GM12878 (cell line): ENCODE data around the gene PTPN5. TPM values are rescaled to one million over a fixed set of nuclear protein-coding genes. Genes with fewer than 3 reads are reported as not detected.

Experiments used
- CHD1 ChIP-seq: IDR thresholded peaks from 2 replicates; pipeline ENCODE4 v1.6.1; 2012; ENCODE audit warnings: low read depth, low read length, improper control_type of control experiment
- CHD4 ChIP-seq: fragments of 200-600 bp; sonication (generic); IDR thresholded peaks from 2 replicates; pipeline ENCODE4 v1.6.1; 2016; ENCODE audit warnings: mild to moderate bottlenecking
- EED ChIP-seq: sonication (generic); IDR thresholded peaks from 2 replicates; pipeline ENCODE4 v1.6.1; 2016; ENCODE audit warnings: antibody characterized with exemption, low read depth
- IRF3 ChIP-seq: fragments of 450-650 bp; IDR thresholded peaks from 2 replicates; pipeline ENCODE4 v1.6.1; 2014; ENCODE audit warnings: mild to moderate bottlenecking
- MAX ChIP-seq: IDR thresholded peaks from 2 replicates; pipeline ENCODE4 v1.6.1; 2012; ENCODE audit warnings: low read depth, low read length, improper control_type of control experiment
- MYC ChIP-seq: IDR thresholded peaks from 2 replicates; pipeline ENCODE4 v1.6.1; 2011; ENCODE audit warnings: mild to moderate bottlenecking, low read length, moderate library complexity, inconsistent platforms; ENCODE audit not compliant: insufficient read depth, insufficient replicate concordance, insufficient read length, severe bottlenecking
- NFYB ChIP-seq: IDR thresholded peaks from 2 replicates; pipeline ENCODE4 v1.6.1; 2011; ENCODE audit warnings: low read depth, mild to moderate bottlenecking, low read length, improper control_type of control experiment, moderate library complexity; ENCODE audit not compliant: insufficient read depth
- POU2F2 ChIP-seq: IDR thresholded peaks from 3 replicates; pipeline ENCODE4 v1.6.1; 2011; ENCODE audit warnings: low read depth, mild to moderate bottlenecking, low read length, borderline replicate concordance
- SMARCA5 ChIP-seq: fragments of 450-650 bp; IDR thresholded peaks from 2 replicates; pipeline ENCODE4 v1.6.1; 2017; ENCODE audit warnings: mild to moderate bottlenecking
- SPI1 ChIP-seq: IDR thresholded peaks from 2 replicates; pipeline ENCODE4 v1.6.1; 2011; ENCODE audit warnings: low read depth, mild to moderate bottlenecking, low read length, moderate library complexity, borderline replicate concordance; ENCODE audit not compliant: insufficient read depth
- SUZ12 ChIP-seq: fragments of 200-600 bp; sonication (generic); IDR thresholded peaks from one replicate; pipeline ENCODE4 v1.6.1; 2018; ENCODE audit warnings: antibody characterized with exemption, mild to moderate bottlenecking; ENCODE audit not compliant: unreplicated experiment
- TBL1XR1 ChIP-seq: IDR thresholded peaks from 2 replicates; pipeline ENCODE4 v1.6.1; 2012; ENCODE audit warnings: low read depth, low read length, improper control_type of control experiment
- YBX1 ChIP-seq: fragments of 450-650 bp; IDR thresholded peaks from 2 replicates; pipeline ENCODE4 v1.6.1; 2016; ENCODE audit warnings: antibody characterized with exemption
- polyA plus RNA-seq, 11 experiments: library from polyadenylated mRNA; depleted of rRNA in 4 of 11; unstranded in 6 of 11; stranded (reverse) in 5 of 11; fragments of >200 nt; fragmentation: Nextera tagmentation in 4 of 11; fragmentation: Illumina TruSeq in 1 of 11; extraction: Ambion mirVana in 4 of 11; extraction: Trizol in 1 of 11; gene quantifications; 1 replicate in 1 of 11; 2 replicates in 10 of 11; pipeline versions ENCODE4 v1.2.1 to v1.2.3, GENCODE V29; 2011 to 2016; ENCODE audit warnings: inconsistent platforms in 2 of 11, missing spikeins in 2 of 11, low read depth in 1 of 11
- total RNA-seq, 4 experiments: library from RNA; depleted of rRNA in 3 of 4; stranded (reverse); fragments of >200 nt in 3 of 4; fragmentation: Illumina TruSeq in 1 of 4; extraction: Trizol in 1 of 4; gene quantifications; 2 replicates each; pipeline versions ENCODE4 v1.2.1 to v1.2.3, GENCODE V29; 2013 to 2021
- TF ChIP-seq, protein P1 (sequence below): fragments of 450-650 bp; IDR thresholded peaks from 2 replicates; pipeline ENCODE4 v1.6.1; 2017; ENCODE audit warnings: low read depth, mild to moderate bottlenecking, moderate library complexity

PTPN5 gene
- total and polyA plus RNA-seq, 10 of the 15 experiments (the other 5 are each of a cell fraction or from before 2014, with no cell fraction given), result 0.04 to 0.06 (median 0.05) TPM; not detected in 7

DNA sequence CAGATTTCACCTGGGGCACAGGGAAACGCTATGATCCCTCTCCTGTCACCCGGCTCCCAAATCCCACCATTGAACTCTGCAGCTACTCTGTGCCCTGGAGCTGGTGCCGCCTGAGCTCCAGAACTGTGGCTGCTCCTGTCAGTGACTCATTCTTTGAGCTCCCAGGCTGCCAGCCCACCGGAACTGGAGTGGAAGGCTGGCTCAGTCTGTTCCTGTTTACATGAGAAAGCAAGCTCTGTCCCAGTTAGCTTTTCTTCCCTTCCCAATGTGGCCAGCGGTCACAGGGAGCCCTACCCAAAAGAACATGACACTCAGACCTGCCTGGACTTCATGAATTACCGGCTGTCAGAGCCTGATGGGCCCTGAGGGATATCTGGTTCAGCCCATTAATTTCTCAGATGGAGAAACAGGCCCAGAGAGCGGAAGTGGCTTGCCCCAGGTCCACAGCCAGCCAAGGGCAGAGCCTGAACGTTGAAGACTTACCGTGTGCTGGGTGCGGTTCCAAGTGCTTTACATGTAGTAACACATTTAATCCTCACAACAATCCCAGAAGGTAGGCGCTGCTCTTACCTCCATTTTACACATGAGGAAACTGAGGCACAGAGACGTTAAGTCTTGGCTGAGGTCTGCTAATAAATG lies 41.8 kb downstream of the PTPN5 start (continued):
- TF ChIP-seq IRF3 (no peak), SUZ12 (no peak), YBX1 (no peak), MYC (no peak), CHD4 (no peak), NFYB (no peak), CHD1 (no peak), EED (no peak), SMARCA5 (no peak), SPI1 (no peak), MAX (no peak), POU2F2 (no peak), TBL1XR1 (no peak)
- TF ChIP-seq, protein P1, sequence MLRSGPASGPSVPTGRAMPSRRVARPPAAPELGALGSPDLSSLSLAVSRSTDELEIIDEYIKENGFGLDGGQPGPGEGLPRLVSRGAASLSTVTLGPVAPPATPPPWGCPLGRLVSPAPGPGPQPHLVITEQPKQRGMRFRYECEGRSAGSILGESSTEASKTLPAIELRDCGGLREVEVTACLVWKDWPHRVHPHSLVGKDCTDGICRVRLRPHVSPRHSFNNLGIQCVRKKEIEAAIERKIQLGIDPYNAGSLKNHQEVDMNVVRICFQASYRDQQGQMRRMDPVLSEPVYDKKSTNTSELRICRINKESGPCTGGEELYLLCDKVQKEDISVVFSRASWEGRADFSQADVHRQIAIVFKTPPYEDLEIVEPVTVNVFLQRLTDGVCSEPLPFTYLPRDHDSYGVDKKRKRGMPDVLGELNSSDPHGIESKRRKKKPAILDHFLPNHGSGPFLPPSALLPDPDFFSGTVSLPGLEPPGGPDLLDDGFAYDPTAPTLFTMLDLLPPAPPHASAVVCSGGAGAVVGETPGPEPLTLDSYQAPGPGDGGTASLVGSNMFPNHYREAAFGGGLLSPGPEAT, result no peak
